Medulla oblongata (tissue), 1 donor: ENCODE measurements around the gene PRSS56.

ENCODE experiments used
- DNase-seq: peaks from one replicate; pipeline ENCODE4 v3.0.0-alpha.2; 2015; ENCODE audit errors: extremely low spot score

Gene PRSS56

GRCh38 chr2:232486558-232487384 is 33.4 kb upstream of the PRSS56 start:
- no peak for DNase-seq

- no peak for DNase-seq
These were observed 32.6 kb upstream of the PRSS56 start, which contains the start of gene ECEL1 for GRCh38 chr2:232487385-232488096. Gene ECEL1, minus strand, starts transcription at chr2:232487834. Its CDS starts 1,181 bp downstream, at chr2:232486653.

DNA sequence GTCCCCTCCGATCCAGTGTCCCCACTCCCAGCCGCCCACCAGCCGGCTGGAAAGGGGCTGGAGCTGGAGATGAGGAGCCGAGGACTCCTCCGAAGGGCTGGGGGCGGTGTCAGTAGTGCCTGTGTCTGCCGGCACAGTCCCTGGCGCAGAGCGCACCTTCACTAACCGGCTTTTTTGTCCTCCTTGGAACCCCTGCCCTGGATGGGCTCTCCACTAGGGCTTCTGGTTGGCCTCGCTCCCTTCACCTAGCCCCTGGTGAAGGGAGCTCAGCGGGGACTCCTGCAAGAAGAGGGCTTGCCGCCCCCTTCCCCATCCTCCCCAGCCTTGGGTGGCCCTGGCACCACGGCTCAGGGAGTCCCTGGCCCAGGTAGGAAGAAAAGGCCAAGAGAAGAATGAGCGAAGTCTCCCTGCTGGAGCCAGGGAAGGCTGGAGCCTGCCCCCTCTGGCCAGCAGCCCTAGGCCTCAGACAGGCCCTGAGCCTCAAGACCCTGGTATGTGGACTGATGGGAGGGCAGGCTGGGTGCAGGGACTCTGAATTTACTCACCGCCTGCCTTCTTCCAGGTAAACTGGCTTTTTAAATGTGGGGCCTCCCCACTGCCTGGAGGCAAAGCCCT is 32.0 kb upstream of the PRSS56 start:
- no peak for DNase-seq

GRCh38 chr2:232488721-232489300 is 31.4 kb upstream of the PRSS56 start:
- no peak for DNase-seq

GRCh38 chr2:232489516-232490220 is 30.5 kb upstream of the PRSS56 start:
- DNase-seq = no peak

DNA sequence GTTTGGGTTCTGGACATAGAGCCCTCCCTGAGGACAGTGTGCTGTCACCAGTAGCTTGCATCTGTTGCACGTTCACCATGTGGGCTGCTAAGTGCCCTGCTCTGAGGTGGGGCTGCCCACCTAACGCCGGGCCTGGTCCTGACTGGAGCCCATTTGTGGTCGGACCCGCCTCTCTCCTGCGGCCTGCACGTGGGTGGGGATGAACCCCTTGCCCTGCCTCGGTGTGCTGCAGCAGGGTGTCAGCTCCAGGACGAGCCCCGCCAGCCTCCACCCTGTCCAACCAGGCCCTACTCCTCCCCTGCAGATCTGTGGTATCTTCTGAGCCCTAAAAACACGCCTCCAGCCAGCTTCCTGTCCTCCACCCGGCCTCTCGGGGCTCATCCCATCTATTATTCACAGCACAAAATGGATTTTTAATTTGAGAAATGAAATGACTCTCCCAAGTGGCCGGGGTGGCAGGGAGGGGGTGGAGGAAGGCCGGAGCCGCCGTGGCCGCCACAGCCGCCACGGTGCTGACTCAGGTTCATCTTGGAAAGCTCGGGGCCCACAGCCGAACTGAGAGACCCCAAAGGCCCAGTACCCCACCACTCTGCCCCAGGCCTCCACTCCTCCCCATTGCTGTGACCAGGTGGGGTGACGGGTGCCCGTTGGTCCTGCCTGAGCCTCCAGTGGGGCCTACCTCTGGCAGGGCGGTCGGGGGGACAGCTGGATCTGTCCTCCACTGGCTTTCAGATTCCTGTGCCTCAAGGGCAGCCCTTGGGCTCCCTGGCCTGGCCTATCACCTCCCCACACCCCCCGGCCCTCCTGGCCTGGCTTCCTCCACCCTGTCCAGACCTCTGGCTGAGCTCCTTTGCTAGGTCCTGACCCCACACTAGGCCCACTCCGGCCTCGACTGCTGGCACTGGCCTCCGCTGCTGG is 29.7 kb upstream of the PRSS56 start:
- DNase-seq = no peak

GRCh38 chr2:232491139-232491780 is 28.9 kb upstream of the PRSS56 start:
- DNase-seq = no peak

GRCh38 chr2:232492236-232492848 is 27.8 kb upstream of the PRSS56 start:
- DNase-seq = no peak

DNA sequence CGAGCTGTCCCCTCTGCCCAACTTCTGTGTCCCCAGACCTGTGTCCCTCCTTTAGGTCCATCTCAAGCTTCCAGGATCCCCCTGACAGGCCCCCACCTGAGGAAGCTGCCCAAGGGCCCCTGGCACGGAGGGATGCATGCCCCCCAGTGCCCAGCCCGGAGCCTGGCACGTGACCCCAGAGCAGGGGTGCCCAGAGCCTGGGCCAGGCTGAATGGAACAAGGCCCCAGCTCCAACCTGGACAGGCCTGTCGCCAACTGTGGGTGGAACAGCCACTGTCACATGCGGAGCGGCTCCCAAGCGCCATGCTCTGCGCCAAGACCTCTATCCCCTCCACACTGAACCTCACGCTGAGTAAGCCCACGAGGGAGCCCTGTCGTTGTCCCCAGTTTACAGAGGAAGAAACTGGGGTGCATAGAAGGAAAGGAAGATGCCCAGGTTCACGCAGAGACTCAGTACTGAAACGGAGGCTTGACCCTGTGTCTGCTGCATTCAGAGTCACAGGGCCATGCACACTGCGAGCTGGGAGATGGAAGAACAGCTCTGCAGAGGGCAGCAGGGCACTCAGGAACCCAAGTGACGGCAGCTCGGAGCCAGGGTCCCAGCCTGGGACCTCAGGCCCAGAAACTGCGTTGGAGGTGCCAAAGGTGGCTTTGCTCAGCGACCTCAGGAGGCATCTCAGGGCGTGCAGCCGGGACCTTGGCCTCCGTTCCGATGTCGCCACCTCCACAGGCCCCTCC is 27.1 kb upstream of the PRSS56 start:
- no peak for DNase-seq

GRCh38 chr2:232493701-232494474 is 26.3 kb upstream of the PRSS56 start:
- no peak for DNase-seq

GRCh38 chr2:232494542-232494941 is 25.6 kb upstream of the PRSS56 start:
- DNase-seq = no peak

DNA sequence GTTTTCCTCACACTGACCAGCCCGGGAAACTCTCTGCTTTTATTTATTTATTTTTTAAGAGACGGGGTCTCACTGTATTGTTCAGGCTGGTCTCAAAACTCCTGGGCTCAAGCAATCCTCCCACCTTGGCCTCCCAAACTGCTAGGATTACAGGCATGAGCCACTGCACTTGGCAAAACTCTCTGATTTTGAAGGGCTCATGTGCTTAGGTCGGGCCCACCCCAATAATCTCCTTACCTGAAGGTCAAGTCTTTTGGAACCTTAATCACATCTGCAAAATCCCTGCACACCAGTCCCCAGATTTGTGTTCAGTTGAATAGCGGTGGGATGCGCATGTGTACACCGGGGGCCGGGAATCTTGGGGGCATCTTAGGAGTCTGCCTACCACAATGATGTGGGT is 24.9 kb upstream of the PRSS56 start:
- no peak for DNase-seq

GRCh38 chr2:232496501-232497270 is 23.5 kb upstream of the PRSS56 start:
- no peak for DNase-seq

- no peak for DNase-seq
These were observed 22.8 kb upstream of the PRSS56 start for GRCh38 chr2:232497348-232497747.

DNA sequence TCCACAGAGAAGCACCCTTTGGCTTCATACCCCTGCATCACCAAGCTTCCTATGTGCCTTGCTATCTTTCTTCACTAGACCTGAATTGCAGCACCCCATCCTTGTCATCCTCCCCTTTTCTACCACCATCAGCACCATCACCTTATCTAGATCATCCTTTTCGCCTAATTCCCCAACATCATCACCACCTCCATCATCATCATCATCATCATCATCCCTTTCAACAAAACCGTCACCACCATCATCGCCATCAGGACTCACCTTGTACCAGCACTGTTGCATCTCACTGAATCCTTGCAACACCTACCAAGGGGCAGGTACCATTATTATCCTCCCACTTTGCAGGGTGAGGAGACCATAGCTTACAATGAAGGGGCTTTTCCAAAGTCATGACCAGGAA is 21.7 kb upstream of the PRSS56 start:
- DNase-seq = no peak

- no peak for DNase-seq
These were observed 18.8 kb upstream of the PRSS56 start for GRCh38 chr2:232501331-232501771.

DNA sequence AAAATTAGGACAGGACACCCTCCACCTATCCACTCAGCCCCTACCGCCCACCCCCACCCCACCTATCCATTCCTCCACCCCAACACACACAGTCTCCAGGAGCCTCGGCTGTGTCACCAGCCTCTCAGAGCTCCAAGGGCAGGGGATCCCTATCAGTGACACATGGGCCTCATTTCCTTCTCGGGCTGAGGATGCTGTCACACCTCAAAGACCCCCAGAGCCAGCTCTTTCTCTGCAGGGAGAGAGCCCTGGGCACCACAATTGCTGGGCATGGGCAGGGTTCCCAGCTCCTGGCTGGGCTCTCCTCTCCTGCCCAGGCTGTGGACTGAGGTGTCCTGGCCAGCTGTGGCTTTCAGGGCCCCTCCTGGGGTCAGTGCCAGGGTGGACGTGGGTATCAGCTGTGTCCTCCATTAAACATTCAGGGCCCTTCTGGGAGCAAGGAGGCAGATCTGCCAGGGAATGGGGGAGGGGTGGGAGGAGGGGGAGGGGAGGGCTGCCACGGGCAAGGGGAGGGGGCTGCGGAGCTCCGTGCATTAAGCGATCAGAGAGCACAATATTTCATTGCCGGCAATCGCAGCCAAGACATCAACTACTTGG is 18.3 kb upstream of the PRSS56 start:
- DNase-seq = no peak
